ENCODE measurements around the gene SYNE2. TPM values are rescaled to one million over a fixed set of nuclear protein-coding genes. Genes with fewer than 3 reads are reported as not detected.

The SYNE2 gene
- total and polyA plus RNA-seq, 2 donors (not counting 3 experiments of a cell fraction or from before 2014, with no cell fraction given): 16.0 to 53.7 TPM

DNA sequence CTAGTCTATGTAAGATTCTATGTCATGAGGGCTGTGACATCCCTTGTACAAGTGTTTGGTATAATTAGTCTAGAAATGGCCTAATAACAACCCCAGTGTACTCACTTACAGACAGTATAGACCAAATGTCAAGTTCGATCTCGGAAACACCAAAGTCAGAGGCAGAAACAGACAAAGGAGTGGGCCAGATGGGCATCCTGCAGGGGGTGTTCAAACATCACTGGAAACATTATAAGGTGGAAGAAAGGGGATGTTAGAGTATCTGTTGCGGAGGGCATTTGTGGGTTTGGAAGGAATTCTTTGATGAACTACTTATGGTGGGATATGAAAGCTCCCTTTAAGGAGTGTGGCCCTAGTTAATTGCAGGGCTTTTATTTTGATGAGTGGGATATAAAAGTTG, 306.8 kb downstream of the SYNE2 start:
- intact Hi-C loops (cut with micrococcal nuclease): no loop called here
- no peak for TF ChIP-seq MYC (IDR thresholded peaks at IDR 0.05; ENCODE audit: low read depth, low read length)
- no peak for TF ChIP-seq JUN (IDR thresholded peaks at IDR 0.05; ENCODE audit: borderline replicate concordance, insufficient read depth, insufficient read length, low read depth)
- no peak for TF ChIP-seq FOS (IDR thresholded peaks at IDR 0.05; ENCODE audit: borderline replicate concordance, insufficient read depth, low read length)
- TF ChIP-seq EZH2 (IDR thresholded peaks at IDR 0.05; ENCODE audit: borderline replicate concordance, low read depth, low read length, severe bottlenecking): no peak
- no peak for TF ChIP-seq GATA2 (IDR thresholded peaks at IDR 0.05; ENCODE audit: insufficient read depth, insufficient read length, low read depth, low read length)
- TF ChIP-seq POLR2AphosphoS5 (IDR thresholded peaks at IDR 0.05; ENCODE audit: insufficient read depth, low read depth, low read length): no peak
- TF ChIP-seq CTCF (IDR thresholded peaks at IDR 0.05; ENCODE audit: extremely low read depth in 1 of 2, insufficient read depth in 1 of 2, low read depth in 1 of 2, low read length in 2 of 2): no peak
- no peak for TF ChIP-seq POLR2A (IDR thresholded peaks at IDR 0.05; ENCODE audit: low read depth, low read length)
- no peaks in the 10 kb centered on the region for H4K20me1 ChIP-seq (replicated peaks; ENCODE audit: control insufficient read depth, extremely low read depth, insufficient read depth, low read length)
- DNase-seq (ENCODE audit: low read depth, low spot score) (no peak), FAIRE-seq (no peak)
- H3K9me3 ChIP-seq (replicated peaks; ENCODE audit: control insufficient read depth, insufficient read depth, low read length): no peaks in the 10 kb centered on the region
- no peaks in the 10 kb centered on the region for H3K9me1 ChIP-seq (replicated peaks; ENCODE audit: control insufficient read depth, extremely low read depth, insufficient read depth, low read length)
- dilution Hi-C loops (cut with MboI; ENCODE audit: extremely low pct_ligation_motif_present, low sequenced_read_pairs): no loop called here
- no TSS peak for BruUV-seq (replicated peaks)
- no peak overlapping the region for H3K27ac ChIP-seq (ENCODE audit: insufficient read depth, low read depth, low read length)
- peaks cover 0 to 2% of the 10 kb centered on the region in 2 experiments for H3K36me3 ChIP-seq (ENCODE audit: control insufficient read depth in 2 of 2, extremely low read depth in 1 of 2, insufficient read depth in 2 of 2, low read length in 2 of 2)
- no peak overlapping the region for H3K4me2 ChIP-seq (ENCODE audit: insufficient read depth, low read length)
- no peaks in the 10 kb centered on the region for H3K27me3 ChIP-seq (ENCODE audit: control insufficient read depth in 2 of 2, insufficient read depth in 2 of 2, low read length in 2 of 2)
- H3K9ac ChIP-seq (replicated peaks; ENCODE audit: extremely low read depth, insufficient read depth, low read length): no peak overlapping the region
- no peaks in the 10 kb centered on the region for H3K4me1 ChIP-seq (ENCODE audit: control insufficient read depth, extremely low read depth, insufficient read depth, low read length)
- no peak overlapping the region for H3K4me3 ChIP-seq (replicated peaks in 1 of 3; ENCODE audit: insufficient read depth in 1 of 3, low read depth in 1 of 3, low read length in 3 of 3)
- no peak overlapping the region for H2AFZ ChIP-seq (ENCODE audit: low read depth, low read length)
- no peaks in the 10 kb centered on the region for H3K79me2 ChIP-seq (ENCODE audit: control insufficient read depth, insufficient read depth, low read length)
- ChIA-PET POLR2A (no interaction called here), CTCF (interaction anchor here (0.9 to 1.2 kb wide), 4 partner anchors 9 to 144 kb away, joined by 3 to 4 read pairs (median 3); no protein-coding TSS in a partner anchor)

All from endothelial cell of umbilical vein (primary cell).